GM12878 (cell line): ENCODE measurements around the gene ANKRD28. TPM values are rescaled to one million over a fixed set of nuclear protein-coding genes. Genes with fewer than 3 reads are reported as not detected.
A peak's percentile ranks its signal among the peaks of the same experiment; 100 is the strongest.

ENCODE experiments used
- CEBPB ChIP-seq, 2 experiments: fragments of 150-350 bp in 1 of 2; IDR thresholded peaks; 2 replicates each; pipeline ENCODE4 v1.6.1; 2012 to 2014; ENCODE audit warnings: low read depth in 2 of 2, low read length in 2 of 2, borderline replicate concordance in 1 of 2, inconsistent platforms in 1 of 2
- CHD2 ChIP-seq: IDR thresholded peaks from 2 replicates; pipeline ENCODE4 v1.6.1; 2011; ENCODE audit warnings: low read depth, low read length, improper control_type of control experiment, borderline replicate concordance
- CUX1 ChIP-seq: IDR thresholded peaks from 2 replicates; pipeline ENCODE4 v1.6.1; 2012; ENCODE audit warnings: improper control_type of control experiment, low read depth, low read length; ENCODE audit not compliant: insufficient replicate concordance
- EGR1 ChIP-seq, 2 experiments: IDR thresholded peaks; 1 replicate in 1 of 2; 2 replicates in 1 of 2; pipeline ENCODE4 v1.6.1; 2011 to 2012; ENCODE audit warnings: low read depth in 2 of 2, low read length in 2 of 2, borderline replicate concordance in 1 of 2, mild to moderate bottlenecking in 1 of 2, moderate library complexity in 1 of 2
- EZH2 ChIP-seq: IDR thresholded peaks from 2 replicates; pipeline ENCODE4 v1.6.1; 2012; ENCODE audit warnings: low read depth, mild to moderate bottlenecking, control low read depth, inconsistent platforms, low read length, borderline replicate concordance; ENCODE audit not compliant: control insufficient read depth
- HDAC2 ChIP-seq: fragments of 200-600 bp; sonication (generic); IDR thresholded peaks from 2 replicates; pipeline ENCODE4 v1.6.1; 2017
- IKZF2 ChIP-seq, 2 experiments: fragments of 450-650 bp; IDR thresholded peaks; 2 replicates each; pipeline ENCODE4 v1.6.1; 2017; ENCODE audit warnings: mild to moderate bottlenecking in 2 of 2, moderate library complexity in 2 of 2
- NFYA ChIP-seq: IDR thresholded peaks from 2 replicates; pipeline ENCODE4 v1.6.1; 2011; ENCODE audit warnings: low read depth, mild to moderate bottlenecking, low read length, improper control_type of control experiment, borderline replicate concordance
- NFYB ChIP-seq: IDR thresholded peaks from 2 replicates; pipeline ENCODE4 v1.6.1; 2011; ENCODE audit warnings: low read depth, mild to moderate bottlenecking, low read length, improper control_type of control experiment, moderate library complexity; ENCODE audit not compliant: insufficient read depth
- RAD21 ChIP-seq: IDR thresholded peaks from 2 replicates; pipeline ENCODE4 v1.6.1; 2011; ENCODE audit warnings: mild to moderate bottlenecking, low read depth, low read length, moderate library complexity; ENCODE audit not compliant: insufficient read depth
- RELB ChIP-seq: fragments of 450-650 bp; IDR thresholded peaks from 2 replicates; pipeline ENCODE4 v1.6.1; 2017; ENCODE audit warnings: low read depth, mild to moderate bottlenecking, moderate library complexity
- SP1 ChIP-seq: IDR thresholded peaks from one replicate; pipeline ENCODE4 v1.6.1; 2011; ENCODE audit warnings: low read depth, low read length
- STAT1 ChIP-seq: fragments of 450-650 bp; conservative IDR thresholded peaks from 2 replicates; pipeline ENCODE4 v1.6.1; 2014; ENCODE audit warnings: antibody characterized with exemption, mild to moderate bottlenecking
- TCF12 ChIP-seq: IDR thresholded peaks from 2 replicates; pipeline ENCODE4 v1.6.1; 2011; ENCODE audit warnings: low read depth, mild to moderate bottlenecking, low read length
- YBX1 ChIP-seq: fragments of 450-650 bp; IDR thresholded peaks from 2 replicates; pipeline ENCODE4 v1.6.1; 2016; ENCODE audit warnings: antibody characterized with exemption
- ZNF622 ChIP-seq: fragments of 450-650 bp; IDR thresholded peaks from 2 replicates; pipeline ENCODE4 v1.6.1; 2017; ENCODE audit warnings: mild to moderate bottlenecking, inconsistent platforms
- polyA plus RNA-seq, 11 experiments: library from polyadenylated mRNA; depleted of rRNA in 4 of 11; unstranded in 6 of 11; stranded (reverse) in 5 of 11; fragments of >200 nt; fragmentation: Nextera tagmentation in 4 of 11; fragmentation: Illumina TruSeq in 1 of 11; extraction: Ambion mirVana in 4 of 11; extraction: Trizol in 1 of 11; gene quantifications; 1 replicate in 1 of 11; 2 replicates in 10 of 11; pipeline versions ENCODE4 v1.2.1 to v1.2.3, GENCODE V29; 2011 to 2016; ENCODE audit warnings: inconsistent platforms in 2 of 11, missing spikeins in 2 of 11, low read depth in 1 of 11
- total RNA-seq, 4 experiments: library from RNA; depleted of rRNA in 3 of 4; stranded (reverse); fragments of >200 nt in 3 of 4; fragmentation: Illumina TruSeq in 1 of 4; extraction: Trizol in 1 of 4; gene quantifications; 2 replicates each; pipeline versions ENCODE4 v1.2.1 to v1.2.3, GENCODE V29; 2013 to 2021
- TF ChIP-seq, protein P1 (sequence below): IDR thresholded peaks from 2 replicates; pipeline ENCODE4 v1.6.1; 2011; ENCODE audit warnings: low read depth, mild to moderate bottlenecking, low read length, moderate library complexity, borderline replicate concordance; ENCODE audit errors: extremely low read depth
- TF ChIP-seq, protein P2 (sequence below): fragments of 450-650 bp; IDR thresholded peaks from 2 replicates; pipeline ENCODE4 v1.6.1; 2018; ENCODE audit warnings: borderline replicate concordance, mild to moderate bottlenecking; ENCODE audit not compliant: partially characterized antibody
- TF ChIP-seq, protein P3 (sequence below): fragments of 150-350 bp; IDR thresholded peaks from 2 replicates; pipeline ENCODE4 v1.6.1; 2014; ENCODE audit warnings: mild to moderate bottlenecking, low read depth, low read length

The ANKRD28 gene
- total and polyA plus RNA-seq, 10 of the 15 experiments (the other 5 are each of a cell fraction or from before 2014, with no cell fraction given): 11.2 to 105 (median 38.3) TPM

DNA sequence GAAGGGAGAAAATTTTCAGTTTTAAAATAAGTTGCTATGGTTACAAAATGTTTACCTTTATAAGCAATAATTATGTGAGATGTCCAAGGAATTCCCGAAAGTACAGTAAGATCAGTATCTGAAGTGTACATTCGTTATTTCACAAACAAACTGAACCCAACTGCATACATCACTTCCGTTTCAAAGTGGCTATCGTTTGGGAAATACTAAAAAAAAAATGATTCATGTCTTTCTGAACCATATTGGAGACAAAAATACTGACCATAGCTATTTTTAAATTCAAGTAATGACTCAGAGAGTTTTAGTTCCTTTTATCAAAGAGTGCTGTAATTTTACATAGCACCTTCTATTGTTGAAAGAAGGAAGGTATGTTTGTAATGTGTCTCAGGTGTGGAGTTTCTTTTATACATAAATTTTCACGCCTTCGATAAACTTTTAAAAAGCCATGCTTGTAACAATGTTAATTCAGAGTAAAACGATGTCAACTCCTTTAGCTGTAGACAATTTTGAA lies 8.0 kb upstream of the ANKRD28 start (continued):
- TF ChIP-seq CHD2 (no peak), HDAC2 (no peak), YBX1 (no peak), CEBPB (IDR thresholded peaks at IDR 0.05; ENCODE audit: borderline replicate concordance in 1 of 2, low read depth in 2 of 2, low read length in 2 of 2) (peak in 1 of 2 experiments; percentile 93; a peak in 1 of 4 replicates), IKZF2 (IDR thresholded peaks at IDR 0.05) (peak; percentile 99), RELB (peak; percentile 98), CUX1 (no peak), RAD21 (no peak), TCF12 (no peak), EZH2 (no peak), SP1 (no peak), NFYA (no peak), STAT1 (no peak), ZNF622 (no peak), NFYB (no peak), EGR1 (IDR thresholded peaks at IDR 0.05; ENCODE audit: borderline replicate concordance in 1 of 2, low read depth in 2 of 2, low read length in 2 of 2) (no peak)
- TF ChIP-seq, protein P1, sequence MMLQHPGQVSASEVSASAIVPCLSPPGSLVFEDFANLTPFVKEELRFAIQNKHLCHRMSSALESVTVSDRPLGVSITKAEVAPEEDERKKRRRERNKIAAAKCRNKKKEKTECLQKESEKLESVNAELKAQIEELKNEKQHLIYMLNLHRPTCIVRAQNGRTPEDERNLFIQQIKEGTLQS: no peak
- TF ChIP-seq, protein P2, sequence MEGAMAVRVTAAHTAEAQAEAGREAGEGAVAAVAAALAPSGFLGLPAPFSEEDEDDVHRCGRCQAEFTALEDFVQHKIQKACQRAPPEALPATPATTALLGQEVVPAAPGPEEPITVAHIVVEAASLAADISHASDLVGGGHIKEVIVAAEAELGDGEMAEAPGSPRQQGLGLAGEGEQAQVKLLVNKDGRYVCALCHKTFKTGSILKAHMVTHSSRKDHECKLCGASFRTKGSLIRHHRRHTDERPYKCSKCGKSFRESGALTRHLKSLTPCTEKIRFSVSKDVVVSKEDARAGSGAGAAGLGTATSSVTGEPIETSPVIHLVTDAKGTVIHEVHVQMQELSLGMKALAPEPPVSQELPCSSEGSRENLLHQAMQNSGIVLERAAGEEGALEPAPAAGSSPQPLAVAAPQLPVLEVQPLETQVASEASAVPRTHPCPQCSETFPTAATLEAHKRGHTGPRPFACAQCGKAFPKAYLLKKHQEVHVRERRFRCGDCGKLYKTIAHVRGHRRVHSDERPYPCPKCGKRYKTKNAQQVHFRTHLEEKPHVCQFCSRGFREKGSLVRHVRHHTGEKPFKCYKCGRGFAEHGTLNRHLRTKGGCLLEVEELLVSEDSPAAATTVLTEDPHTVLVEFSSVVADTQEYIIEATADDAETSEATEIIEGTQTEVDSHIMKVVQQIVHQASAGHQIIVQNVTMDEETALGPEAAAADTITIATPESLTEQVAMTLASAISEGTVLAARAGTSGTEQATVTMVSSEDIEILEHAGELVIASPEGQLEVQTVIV: no peak
- TF ChIP-seq, protein P3, sequence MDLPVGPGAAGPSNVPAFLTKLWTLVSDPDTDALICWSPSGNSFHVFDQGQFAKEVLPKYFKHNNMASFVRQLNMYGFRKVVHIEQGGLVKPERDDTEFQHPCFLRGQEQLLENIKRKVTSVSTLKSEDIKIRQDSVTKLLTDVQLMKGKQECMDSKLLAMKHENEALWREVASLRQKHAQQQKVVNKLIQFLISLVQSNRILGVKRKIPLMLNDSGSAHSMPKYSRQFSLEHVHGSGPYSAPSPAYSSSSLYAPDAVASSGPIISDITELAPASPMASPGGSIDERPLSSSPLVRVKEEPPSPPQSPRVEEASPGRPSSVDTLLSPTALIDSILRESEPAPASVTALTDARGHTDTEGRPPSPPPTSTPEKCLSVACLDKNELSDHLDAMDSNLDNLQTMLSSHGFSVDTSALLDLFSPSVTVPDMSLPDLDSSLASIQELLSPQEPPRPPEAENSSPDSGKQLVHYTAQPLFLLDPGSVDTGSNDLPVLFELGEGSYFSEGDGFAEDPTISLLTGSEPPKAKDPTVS: no peak
